Stimulated activated CD8-positive, alpha-beta memory T cell treated with anti-CD3 and anti-CD28 coated beads, Interleukin-4, amount 100 ng/mL, for 1 hour (primary cell): ENCODE measurements around the gene ZNF77.
A peak's percentile ranks its signal among the peaks of the same experiment; 100 is the strongest.
"Not testable (repeated sequence)": the region's sequence is repeated elsewhere in the genome, so short reads cannot be mapped to it uniquely, and the experiment has no call there.

Experiments used
- DNase-seq, 2 donors: peaks; one replicate each; pipeline ENCODE4 v3.0.0-alpha.2; 2020; ENCODE audit warnings: low read depth in 2 of 2, low spot score in 1 of 2

Gene ZNF77

GRCh38 chr19:2970201-2970835, 25.5 kb upstream of the ZNF77 start:
- DNase-seq: no peak

- no peak for DNase-seq
These were observed 24.3 kb upstream of the ZNF77 start for GRCh38 chr19:2969104-2969504.

- DNase-seq: no peak
These were observed 23.2 kb upstream of the ZNF77 start for GRCh38 chr19:2967972-2968371.

GRCh38 chr19:2964874-2965273, 20.1 kb upstream of the ZNF77 start:
- DNase-seq: no peak

GRCh38 chr19:2963631-2964030, 18.9 kb upstream of the ZNF77 start:
- DNase-seq: not testable (repeated sequence)

GRCh38 chr19:2963122-2963521, 18.4 kb upstream of the ZNF77 start:
- no peak for DNase-seq

GRCh38 chr19:2962018-2962670, 17.4 kb upstream of the ZNF77 start:
- DNase-seq: no peak

- DNase-seq: no peak
These were observed 15.3 kb upstream of the ZNF77 start for GRCh38 chr19:2960120-2960519.

- no peak for DNase-seq
These were observed 12.4 kb upstream of the ZNF77 start for GRCh38 chr19:2957160-2957559.

GRCh38 chr19:2952953-2953481, 8.2 kb upstream of the ZNF77 start:
- no peak for DNase-seq

- DNase-seq: peak; percentile 100
These were observed 5.7 kb upstream of the ZNF77 start for GRCh38 chr19:2950286-2951124.

GRCh38 chr19:2949939-2950285, 5.1 kb upstream of the ZNF77 start:
- no peak for DNase-seq

- DNase-seq: no peak
These were observed 909 bp upstream of the ZNF77 start for GRCh38 chr19:2945575-2946184.

- DNase-seq: no peak
These were observed 382 bp downstream of the ZNF77 start for GRCh38 chr19:2944403-2944774.

- no peak for DNase-seq
These were observed 1.7 kb downstream of the ZNF77 start for GRCh38 chr19:2942928-2943640.

GRCh38 chr19:2935863-2936262, 8.9 kb downstream of the ZNF77 start:
- DNase-seq: not testable (repeated sequence)

- no peak for DNase-seq
These were observed 11.3 kb downstream of the ZNF77 start for GRCh38 chr19:2933490-2933910.

GRCh38 chr19:2927032-2927430, 17.7 kb downstream of the ZNF77 start:
- no peak for DNase-seq

GRCh38 chr19:2926341-2927031, 18.3 kb downstream of the ZNF77 start:
- no peak for DNase-seq

- DNase-seq: no peak
These were observed 21.3 kb downstream of the ZNF77 start for GRCh38 chr19:2923510-2923909.
